HG03103 (cell line): ENCODE measurements around the gene CAPN9.
"Not testable (repeated sequence)": the region's sequence is repeated elsewhere in the genome, so short reads cannot be mapped to it uniquely, and the experiment has no call there.

Experiments
- ATAC-seq: cut with Tn5 transposase; IDR thresholded peaks from one replicate; pipeline ENCODE4 v1.9.1; 2021; ENCODE audit warnings: low read depth; ENCODE audit not compliant: unreplicated experiment

CAPN9 gene

DNA sequence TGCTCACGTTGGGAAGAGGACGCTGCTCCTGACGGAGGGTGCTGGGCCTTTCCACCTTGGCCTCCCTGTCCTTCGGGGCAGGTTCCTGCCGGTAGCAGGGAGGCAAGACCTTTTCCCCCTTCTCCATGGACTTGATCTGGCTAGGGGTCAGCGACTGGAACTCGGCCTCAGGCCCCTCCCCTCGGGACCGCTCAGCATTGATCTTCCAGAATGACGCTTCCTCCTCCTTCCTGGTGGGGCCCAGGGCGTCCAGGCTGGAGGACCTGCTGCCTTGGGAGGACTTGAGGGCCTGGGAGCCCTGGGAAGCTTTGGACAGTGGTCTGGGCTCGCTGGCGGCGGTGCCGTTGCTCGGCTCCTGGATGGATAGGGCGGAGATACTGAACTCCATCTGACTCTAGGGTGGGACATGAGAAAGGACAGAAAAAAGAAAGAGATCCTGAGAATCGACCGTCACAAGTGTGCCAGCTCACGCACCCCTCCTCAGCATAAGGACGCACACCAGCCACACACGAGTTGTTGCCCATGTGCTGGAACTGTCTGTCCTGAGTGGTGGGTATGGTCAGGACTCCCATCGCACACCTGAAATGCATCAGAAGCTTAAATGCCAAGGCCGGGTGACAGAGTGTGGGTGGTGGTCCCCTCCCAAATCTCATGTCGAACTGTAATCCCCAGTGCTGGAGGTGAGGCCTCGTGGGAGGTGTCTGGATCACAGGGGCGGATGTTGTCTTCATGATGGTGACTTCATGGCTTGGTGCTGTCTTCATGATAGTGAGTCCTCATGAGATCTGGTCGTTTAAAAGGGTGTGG is 96.5 kb downstream of the CAPN9 start:
- ATAC-seq, result no peak

DNA sequence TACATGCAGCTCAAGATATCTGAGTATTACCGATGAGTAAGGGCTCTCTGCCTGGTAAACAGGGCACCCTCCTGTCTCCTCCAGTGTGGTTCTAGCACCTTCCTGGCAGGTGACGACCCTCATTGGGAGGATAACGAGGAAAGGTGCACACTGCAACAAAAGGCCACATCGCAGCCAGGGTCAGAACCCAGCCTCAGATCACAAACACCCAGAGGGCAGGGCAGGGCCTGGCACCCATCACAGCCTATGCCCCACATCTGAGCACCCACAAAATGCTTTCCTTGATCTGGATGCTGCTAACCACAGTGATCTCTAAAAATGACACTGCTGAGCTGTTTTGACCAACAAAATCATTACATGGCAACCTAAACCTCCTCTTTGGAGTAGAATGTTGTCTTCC is 97.4 kb downstream of the CAPN9 start:
- no peak for ATAC-seq

DNA sequence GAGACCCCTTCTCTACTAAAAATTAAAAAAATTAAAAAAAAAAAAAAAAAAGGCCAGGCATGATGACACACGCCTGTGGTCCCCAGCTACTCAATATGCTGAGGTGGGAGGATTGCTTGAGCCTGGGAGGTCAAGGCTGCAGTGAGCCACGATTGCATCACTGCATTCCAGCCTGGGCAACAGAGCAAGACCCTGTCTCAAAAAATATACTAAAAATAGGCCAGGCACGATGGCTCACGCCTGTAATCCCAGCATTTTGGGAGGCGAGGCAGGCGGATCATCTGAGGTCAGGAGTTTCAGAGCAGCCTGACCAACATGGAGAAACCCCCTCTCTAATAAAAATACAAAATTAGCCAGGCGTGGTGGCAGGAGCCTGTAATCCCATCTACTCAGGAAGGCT is 98.0 kb downstream of the CAPN9 start:
- not testable (repeated sequence) for ATAC-seq

DNA sequence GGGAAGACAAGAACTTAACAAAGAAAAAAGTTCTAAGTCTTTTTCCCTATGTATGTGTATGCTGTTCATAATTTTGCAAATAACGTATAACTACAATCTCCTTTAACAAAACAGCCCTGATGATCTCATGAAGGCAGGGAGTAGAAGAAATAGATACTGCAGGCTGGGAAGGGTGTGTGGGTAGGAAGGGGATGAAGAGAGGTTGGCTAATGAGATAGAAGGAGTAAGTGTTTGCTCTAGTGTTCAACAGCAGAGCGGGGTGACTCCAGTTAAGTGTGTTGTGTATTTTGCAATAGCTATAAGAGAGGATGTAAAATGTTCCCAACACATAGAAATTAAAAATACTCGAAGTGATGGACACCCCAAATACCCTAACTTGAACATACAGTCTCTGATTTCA is 101.0 kb downstream of the CAPN9 start:
- no peak for ATAC-seq

DNA sequence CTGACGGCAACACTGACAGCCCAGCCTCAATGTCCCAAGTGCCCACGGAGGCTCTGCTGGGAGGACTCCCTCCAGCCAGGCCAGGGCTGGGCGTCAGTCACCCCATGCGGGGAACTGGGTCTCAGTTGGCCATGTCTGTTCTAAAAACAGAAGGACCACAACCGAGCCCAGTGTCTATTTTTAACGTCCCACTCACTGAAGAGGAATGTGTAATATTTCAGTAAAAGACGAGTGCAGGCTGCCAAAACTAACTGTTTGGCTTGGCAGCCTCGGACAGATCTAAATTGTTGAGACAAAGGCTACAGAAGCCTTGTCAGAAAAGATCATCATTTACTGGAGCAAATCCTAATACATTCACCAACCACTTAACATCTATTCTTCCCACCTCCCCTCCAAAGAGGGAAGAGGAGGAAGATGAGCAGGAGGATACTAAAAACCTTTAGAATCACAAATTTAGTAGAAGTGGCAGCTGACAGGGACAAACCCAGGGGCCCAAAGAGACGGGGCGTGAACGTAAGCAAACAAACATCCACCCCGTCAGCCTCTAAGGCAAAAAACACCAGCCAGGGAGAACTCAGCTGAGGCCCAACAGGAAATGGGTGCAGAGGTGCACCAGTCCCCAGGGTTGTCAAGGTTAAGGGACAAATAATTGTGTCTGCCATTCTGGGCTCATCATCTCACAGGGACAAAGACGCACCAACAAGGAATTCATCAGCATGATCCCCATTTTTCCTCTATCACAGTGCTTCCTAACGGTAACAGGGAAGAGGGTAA is 102.5 kb downstream of the CAPN9 start:
- no peak for ATAC-seq

DNA sequence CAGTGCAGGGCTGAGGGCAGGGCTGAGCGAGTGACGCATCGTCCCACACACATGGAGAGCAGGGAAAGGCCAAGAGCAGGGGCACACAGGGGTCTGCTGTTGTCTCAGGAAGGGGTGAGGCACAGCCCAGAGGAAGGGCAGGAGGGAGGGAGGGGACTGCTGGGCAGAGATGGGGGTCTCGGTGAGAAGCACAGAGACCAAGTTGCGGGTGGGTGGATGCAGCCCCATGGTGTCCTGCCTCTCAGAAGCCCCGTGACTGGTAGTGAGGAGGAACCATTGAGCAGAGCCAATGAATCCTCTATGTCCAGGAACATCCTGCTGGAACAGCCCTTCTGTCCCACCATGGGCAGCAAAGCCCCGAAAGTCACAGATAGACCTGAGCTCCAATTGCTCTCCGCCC is 103.4 kb downstream of the CAPN9 start:
- no peak for ATAC-seq

DNA sequence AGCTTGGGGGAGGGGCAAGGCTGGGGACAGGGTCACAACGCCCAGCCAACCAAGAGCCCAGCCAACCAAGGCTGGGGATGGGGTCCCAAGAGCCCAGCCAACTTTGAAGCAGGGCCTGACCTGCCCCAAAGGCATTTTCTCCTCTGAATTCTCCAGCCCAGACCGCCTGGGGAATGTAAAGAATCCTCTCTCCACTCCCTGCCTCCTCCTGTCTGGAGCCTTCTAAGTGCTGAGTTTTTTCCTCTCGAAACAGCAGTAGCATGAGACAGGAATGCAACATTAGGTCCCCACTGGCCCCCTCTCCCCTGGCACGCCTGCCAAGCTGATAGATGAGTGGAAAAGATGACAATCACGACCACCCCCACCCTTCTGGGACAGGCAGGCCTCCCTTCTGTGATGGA is 104.1 kb downstream of the CAPN9 start:
- no peak for ATAC-seq
